Testis (tissue), 2 donors: ENCODE results near the gene EEF2K.

ENCODE experiments used
- CTCF ChIP-seq, 3 experiments: fragments of 450-650 bp in 2 of 3; fragments of 200-600 bp in 1 of 3; sonication (generic) in 1 of 3; IDR thresholded peaks; one replicate each; pipeline ENCODE4 v1.5.1; 2016 to 2019; ENCODE audit warnings: antibody characterized with exemption in 3 of 3, mild to moderate bottlenecking in 2 of 3, moderate library complexity in 1 of 3
- POLR2A ChIP-seq: fragments of 450-650 bp; IDR thresholded peaks from one replicate; pipeline ENCODE4 v1.6.1; 2017; ENCODE audit warnings: antibody characterized with exemption, mild to moderate bottlenecking, moderate library complexity

GRCh38 chr16:22235839-22236745 is 30.0 kb downstream of the EEF2K start:
- no peak for TF ChIP-seq CTCF (IDR thresholded peaks at IDR 0.05)
- no peak for TF ChIP-seq POLR2A
